PFSK-1 (cell line): ENCODE results near the gene METTL1.

Source experiments
- FOXP2 ChIP-seq: optimal IDR thresholded peaks from 2 replicates; pipeline ENCODE3; 2011; ENCODE audit warnings: borderline replicate concordance, control low read depth, inconsistent platforms; ENCODE audit not compliant: insufficient read depth; ENCODE audit errors: extremely low read length, extremely low read depth
- POLR2AphosphoS5 ChIP-seq: IDR thresholded peaks from 2 replicates; pipeline ENCODE4 v1.6.1; 2012; ENCODE audit warnings: low read depth, mild to moderate bottlenecking, control low read depth, low read length, moderate library complexity
- SIN3A ChIP-seq: IDR thresholded peaks from 2 replicates; pipeline ENCODE4 v1.6.1; 2012; ENCODE audit warnings: mild to moderate bottlenecking, low read length, moderate library complexity, borderline replicate concordance; ENCODE audit not compliant: insufficient read depth
- TAF1 ChIP-seq: IDR thresholded peaks from 2 replicates; pipeline ENCODE4 v1.6.1; 2012; ENCODE audit warnings: low read length, control low read depth, borderline replicate concordance; ENCODE audit not compliant: insufficient read depth
- TF ChIP-seq, protein P1 (sequence below), 2 experiments: IDR thresholded peaks; 2 replicates each; pipeline versions ENCODE4 v1.6.1 to v1.8.0; 2011 to 2012; ENCODE audit warnings: low read depth in 2 of 2, low read length in 2 of 2, control low read depth in 1 of 2, inconsistent platforms in 1 of 2, mild to moderate bottlenecking in 1 of 2, moderate library complexity in 1 of 2; ENCODE audit not compliant: insufficient read depth in 1 of 2

The METTL1 gene

DNA sequence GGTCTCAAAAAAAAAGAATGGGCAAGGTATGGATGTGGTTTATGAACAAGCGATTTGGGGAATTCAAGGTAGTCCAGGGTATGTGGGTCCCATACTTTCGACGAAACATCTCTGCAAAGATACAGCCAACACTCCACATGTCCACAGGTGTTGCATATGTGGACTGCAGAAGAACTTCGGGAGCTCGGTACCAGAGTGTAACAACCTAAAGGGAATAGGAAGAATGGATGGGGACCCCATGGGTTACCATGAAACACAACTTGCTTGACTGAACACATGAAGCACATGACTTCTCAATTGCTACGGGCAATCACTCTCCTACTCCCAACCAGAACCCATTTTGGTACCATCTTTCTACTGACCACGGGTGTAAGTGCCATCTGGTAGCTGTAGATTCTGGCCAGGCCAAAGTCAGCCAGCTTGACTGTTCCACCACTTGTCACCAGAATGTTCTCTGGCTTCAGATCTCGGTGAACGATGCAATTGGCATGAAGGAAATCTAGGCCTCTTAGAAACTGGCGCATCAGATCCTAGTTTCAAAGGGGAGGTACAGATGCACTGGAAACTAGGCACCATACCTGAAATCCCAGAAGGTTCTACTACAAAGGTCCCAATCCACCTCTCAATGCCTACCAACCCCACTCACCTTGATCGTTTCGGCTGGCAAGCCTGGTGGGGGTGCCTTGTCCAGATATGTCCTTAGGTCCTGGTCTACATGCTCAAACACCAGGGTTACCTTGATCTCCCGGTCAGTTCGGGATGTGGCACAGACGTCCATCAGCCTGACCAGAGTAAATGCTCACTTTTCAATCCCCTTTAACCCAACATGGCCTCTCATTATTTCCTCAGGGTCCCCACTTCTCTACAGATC lies 21.1 kb downstream of the METTL1 start:
- TF ChIP-seq POLR2AphosphoS5, result no peak; the same call in 1 of the 2 replicates
- TF ChIP-seq, protein P1, sequence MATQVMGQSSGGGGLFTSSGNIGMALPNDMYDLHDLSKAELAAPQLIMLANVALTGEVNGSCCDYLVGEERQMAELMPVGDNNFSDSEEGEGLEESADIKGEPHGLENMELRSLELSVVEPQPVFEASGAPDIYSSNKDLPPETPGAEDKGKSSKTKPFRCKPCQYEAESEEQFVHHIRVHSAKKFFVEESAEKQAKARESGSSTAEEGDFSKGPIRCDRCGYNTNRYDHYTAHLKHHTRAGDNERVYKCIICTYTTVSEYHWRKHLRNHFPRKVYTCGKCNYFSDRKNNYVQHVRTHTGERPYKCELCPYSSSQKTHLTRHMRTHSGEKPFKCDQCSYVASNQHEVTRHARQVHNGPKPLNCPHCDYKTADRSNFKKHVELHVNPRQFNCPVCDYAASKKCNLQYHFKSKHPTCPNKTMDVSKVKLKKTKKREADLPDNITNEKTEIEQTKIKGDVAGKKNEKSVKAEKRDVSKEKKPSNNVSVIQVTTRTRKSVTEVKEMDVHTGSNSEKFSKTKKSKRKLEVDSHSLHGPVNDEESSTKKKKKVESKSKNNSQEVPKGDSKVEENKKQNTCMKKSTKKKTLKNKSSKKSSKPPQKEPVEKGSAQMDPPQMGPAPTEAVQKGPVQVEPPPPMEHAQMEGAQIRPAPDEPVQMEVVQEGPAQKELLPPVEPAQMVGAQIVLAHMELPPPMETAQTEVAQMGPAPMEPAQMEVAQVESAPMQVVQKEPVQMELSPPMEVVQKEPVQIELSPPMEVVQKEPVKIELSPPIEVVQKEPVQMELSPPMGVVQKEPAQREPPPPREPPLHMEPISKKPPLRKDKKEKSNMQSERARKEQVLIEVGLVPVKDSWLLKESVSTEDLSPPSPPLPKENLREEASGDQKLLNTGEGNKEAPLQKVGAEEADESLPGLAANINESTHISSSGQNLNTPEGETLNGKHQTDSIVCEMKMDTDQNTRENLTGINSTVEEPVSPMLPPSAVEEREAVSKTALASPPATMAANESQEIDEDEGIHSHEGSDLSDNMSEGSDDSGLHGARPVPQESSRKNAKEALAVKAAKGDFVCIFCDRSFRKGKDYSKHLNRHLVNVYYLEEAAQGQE (IDR thresholded peaks at IDR 0.05; ENCODE audit: insufficient read depth in 1 of 2, low read depth in 2 of 2, low read length in 2 of 2), result no peak
- TF ChIP-seq TAF1, result no peak
- no peak for TF ChIP-seq SIN3A
- TF ChIP-seq FOXP2, result no peak

DNA sequence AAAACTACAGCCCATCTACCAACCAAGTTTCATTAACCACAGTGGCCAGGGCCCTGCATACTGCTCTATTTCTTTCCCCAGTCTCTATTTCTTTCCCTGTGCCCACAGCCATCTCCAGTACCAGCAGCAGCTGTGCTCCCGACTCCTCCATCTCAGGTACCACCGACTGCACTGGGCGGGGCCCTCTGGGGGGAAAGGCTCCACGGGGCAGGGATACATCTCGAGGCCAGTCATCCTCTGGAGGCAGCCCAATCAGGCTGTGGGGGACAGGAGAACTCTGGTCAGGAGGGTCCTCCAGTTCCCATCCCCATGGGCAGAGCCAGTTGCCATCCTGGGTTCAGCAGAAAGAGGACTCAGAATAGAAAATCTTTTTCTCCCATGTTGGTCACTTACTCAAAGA lies 22.8 kb downstream of the METTL1 start:
- TF ChIP-seq TAF1 (no peak), POLR2AphosphoS5 (no peak; the same call in 1 of the 2 replicates), FOXP2 (no peak), SIN3A (no peak)
- TF ChIP-seq, protein P1 (IDR thresholded peaks at IDR 0.05; ENCODE audit: insufficient read depth in 1 of 2, low read depth in 2 of 2, low read length in 2 of 2), result no peak

- TF ChIP-seq, protein P1 (IDR thresholded peaks at IDR 0.05; ENCODE audit: insufficient read depth in 1 of 2, low read depth in 2 of 2, low read length in 2 of 2), result no peak
- TF ChIP-seq SIN3A (no peak), FOXP2 (no peak), TAF1 (no peak), POLR2AphosphoS5 (no peak; the same call in 1 of the 2 replicates)
Measured at GRCh38 chr12:57746025-57746424, 25.9 kb downstream of the METTL1 start.

DNA sequence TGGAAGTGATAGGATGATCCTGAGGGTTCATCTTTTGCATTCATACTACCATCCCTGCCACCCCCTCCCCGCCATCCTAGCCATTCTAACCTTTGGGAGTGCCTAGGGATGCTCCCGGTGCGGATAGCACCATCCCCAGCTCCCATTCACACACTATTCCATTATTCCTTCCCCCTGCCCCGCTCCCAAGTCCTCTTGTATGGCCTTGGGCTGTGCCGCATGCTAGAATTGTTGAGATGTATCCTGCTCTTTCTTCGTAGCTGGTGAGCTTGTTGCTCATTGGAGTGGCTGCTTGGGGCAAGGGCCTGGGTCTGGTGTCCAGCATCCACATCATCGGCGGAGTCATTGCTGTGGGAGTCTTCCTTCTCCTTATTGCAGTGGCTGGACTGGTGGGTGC lies 26.4 kb downstream of the METTL1 start:
- TF ChIP-seq SIN3A (no peak), FOXP2 (no peak), TAF1 (no peak), POLR2AphosphoS5 (peak; percentile 30; the same call in 1 of the 2 replicates)
- TF ChIP-seq, protein P1 (IDR thresholded peaks at IDR 0.05; ENCODE audit: insufficient read depth in 1 of 2, low read depth in 2 of 2, low read length in 2 of 2), result no peak
